HG02759 (cell line): ENCODE results near the gene NPL.
A peak's percentile ranks its signal among the peaks of the same experiment; 100 is the strongest.

Experiments used
- ATAC-seq: cut with Tn5 transposase; IDR thresholded peaks from one replicate; pipeline ENCODE4 v1.9.1; 2021; ENCODE audit warnings: mild to moderate bottlenecking, moderate library complexity; ENCODE audit not compliant: unreplicated experiment

The NPL gene

GRCh38 chr1:182789138-182790076 lies at the start of gene NPL:
TSS of gene NPL (plus strand) at chr1:182789773. CDS start at chr1:182794372, 4,599 bp downstream.
- ATAC-seq, result peak; percentile 96

DNA sequence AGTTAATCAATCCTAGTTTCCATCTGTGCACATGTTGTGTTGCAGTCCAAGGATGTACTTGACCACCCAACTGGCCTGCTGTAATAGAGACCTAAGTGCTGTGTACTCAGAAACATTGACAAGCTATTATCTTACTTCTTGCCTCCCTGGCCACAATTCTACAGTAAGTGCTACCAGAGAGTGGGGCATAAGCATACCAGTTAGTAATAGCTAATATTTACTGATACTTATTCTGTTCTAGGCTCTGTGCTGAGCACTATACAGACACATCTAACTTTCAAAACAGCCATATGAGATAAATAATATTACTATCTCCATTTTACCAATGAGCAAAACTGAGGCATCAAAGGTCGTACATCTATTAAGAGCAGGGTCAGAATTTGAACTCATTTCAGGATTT lies 49.5 kb upstream of the NPL start:
- ATAC-seq, result no peak

DNA sequence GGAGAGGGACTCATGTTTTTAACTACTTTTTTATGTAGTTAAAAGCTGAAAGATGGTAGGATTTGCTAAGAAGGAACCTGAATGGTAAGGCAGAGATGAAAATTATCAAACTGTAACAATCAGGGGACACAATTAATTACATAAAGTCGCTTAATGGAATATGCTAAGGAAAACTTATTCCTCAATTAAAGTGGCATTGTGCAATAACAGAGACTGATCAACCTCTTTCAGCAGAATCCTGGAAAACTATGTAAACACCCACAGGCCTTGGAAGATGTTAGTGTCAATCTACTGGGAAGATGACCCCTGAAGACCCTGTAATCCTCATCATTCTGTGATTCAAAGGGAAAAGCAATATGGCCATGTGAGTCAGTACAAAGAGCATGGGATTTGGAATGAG lies 46.8 kb upstream of the NPL start:
- no peak for ATAC-seq

DNA sequence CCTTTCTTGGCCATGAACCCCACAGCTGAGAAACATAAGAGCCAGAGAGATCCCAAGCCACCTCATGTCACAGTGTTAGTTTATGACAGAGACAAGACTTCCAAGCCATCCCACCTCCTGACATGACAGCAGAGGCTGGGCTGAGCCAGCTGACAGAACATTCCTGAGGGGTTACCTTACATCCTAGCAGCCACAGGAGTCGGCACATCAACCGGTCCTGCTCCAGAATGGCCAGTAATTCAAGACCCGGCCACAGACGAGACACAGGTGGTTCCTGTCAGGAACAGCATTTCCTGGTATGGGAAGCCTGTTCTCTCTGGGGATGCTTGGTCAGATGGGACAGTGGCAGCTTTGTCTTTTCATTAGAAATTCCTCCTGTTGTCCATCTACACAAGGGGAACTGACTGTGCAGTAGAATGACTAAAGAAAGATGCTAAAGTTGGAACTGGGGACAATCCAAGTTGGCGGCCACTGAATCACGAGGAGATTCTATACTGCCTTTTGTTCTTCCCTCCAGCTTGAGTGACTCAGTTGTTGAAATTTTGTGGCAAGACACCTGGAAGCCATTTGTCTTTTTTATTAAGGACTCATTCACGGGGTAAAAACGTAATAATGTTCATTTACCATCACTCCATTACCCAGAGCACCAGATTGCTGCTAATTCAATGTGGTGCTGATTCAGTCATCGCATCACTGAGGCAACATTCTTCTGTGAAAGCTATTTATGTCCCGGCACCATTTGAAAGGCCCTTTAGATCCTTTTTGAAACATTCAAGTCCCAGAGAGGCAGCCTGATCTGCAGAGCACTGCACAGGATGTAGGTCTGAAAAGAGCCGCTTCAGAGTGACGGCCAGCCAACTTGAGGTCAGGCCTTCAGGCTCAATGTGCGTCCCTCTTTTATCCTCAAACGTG lies 37.2 kb upstream of the NPL start:
- no peak for ATAC-seq

DNA sequence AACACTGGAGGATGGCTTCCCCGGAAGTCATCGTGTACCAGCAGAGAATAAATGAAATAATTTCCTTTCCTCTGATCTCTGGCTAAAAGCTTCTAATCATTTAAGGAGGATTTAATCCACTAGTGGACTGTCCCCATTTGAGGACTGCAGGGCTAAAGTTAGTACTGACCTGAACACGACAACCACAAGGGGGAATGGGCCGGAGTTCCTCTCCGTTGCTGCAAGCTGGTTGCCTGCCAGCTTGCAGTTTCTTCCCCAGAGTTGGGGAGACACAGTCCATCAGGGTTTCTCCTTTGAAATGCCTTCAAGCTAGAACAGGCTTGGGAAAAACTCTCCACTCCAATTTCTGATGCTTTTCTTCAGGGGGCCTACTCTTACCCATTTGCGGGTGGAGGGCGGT lies 35.5 kb upstream of the NPL start:
- no peak for ATAC-seq

- no peak for ATAC-seq
Measured at GRCh38 chr1:182754543-182755314, 34.8 kb upstream of the NPL start.

- no peak for ATAC-seq
Measured at GRCh38 chr1:182755632-182756031, 33.9 kb upstream of the NPL start.

DNA sequence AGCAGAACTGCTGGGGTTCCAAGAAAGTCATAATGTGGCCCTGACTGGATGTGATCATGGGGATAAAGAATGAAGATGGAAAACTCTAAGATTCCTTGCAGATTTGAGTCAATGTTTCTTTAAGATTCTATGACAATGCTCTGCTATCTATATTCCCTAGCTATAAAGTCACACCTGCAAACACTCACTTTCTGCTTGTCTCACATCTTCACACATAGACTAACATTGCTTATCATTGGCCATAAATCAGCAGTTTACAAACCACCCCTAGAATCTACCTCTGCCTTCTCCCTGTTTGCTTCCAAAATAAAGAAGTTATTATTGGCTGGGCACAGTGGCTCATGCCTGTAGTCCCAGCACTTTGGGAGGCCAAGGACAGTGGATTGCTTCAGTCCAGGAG lies 33.1 kb upstream of the NPL start:
- ATAC-seq, result no peak

DNA sequence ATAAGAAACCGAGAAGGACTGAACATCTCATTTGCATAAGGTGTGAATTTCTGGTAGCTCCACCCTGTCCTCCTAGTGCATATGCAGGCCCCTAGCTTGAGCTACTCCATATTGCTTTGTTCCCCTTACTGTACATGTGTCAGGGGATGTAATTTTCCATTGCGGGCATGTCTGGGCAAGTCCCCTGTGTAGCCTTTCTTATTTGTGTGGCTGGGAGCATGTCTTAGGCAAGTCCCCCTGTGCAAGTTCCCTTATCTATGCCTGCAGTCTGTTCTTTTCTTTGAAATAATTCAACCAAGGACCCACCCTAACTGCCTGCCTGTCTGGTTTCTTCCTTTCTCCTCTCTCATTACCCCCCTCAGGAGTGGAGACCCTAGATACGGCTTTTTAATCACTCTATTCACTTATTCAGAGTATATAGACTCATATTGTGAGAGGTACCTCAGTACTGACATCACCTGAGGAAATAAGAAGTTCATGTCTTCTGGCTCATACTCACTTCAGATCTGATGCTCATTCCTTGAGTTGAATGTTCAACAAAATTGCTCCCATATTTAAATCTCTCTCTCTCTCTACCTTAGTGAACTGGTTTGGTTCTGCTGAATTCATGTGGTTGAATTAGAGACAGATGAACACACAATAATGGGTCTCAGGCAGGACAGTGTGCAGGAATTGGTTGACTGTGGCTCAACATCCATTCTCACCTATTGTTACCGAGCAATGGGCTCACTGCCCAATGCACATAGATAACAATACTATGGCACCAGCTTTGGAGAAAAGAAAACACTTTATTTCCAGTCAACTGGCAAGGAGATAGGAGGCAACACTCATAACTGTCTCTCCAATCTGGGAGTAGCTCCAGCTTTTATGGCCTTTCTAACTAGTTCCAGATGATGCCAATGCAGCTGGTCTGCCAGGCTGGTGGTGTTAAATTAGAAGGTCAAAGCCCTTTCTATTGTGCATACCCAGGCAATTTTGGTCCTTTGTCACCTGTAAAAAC lies 27.9 kb upstream of the NPL start:
- ATAC-seq, result no peak

DNA sequence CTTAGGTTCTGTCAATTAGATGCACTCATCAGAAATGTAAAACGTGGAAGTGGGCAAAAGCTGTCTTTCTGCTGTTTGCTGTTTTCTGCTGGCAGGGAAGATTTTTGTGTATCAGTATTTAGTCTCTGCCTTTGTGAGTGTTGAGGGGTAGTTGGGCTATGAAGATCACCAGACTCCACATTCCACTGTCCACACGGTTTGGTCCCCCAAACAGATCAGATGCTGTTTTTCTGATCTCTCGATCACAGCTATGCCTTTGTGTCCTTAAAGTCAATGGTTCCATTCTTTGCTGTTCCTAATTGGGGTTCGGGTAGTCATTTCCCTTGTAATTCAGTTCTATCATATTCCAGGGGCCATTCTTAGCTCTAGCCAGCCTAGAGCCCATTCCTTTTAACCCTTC lies 27.0 kb upstream of the NPL start:
- no peak for ATAC-seq

DNA sequence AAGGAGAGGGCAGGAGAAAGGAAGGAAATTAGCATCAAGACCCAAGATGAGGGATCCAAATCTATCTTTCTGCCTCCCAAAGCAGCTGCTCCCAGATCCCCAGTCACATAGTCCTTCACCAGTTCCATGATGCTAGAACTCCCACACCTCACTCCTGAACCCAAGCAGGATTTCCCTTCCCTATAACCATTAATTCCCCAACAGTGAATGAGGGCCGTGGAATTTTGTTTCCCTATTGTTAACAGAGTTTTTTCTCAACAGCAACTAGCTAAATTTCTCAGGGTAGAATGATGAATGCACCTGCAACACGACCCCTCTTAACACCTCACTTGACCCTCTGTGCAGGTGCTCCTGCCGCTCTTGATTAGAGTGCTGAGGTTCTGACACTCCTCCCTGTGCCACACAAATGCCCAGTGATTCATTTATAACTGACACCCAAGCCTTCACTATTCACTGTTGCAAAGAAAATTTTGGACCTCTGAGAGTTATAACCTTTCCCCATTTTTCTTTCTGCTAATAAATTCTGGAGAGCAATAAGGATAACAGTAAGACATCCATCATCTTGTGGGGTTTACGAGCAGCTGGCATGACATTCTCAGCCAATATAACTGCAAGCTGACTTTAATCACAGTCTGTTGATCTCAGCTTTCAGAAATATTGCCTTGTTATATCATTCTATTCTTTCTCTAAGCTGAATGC lies 25.4 kb upstream of the NPL start:
- ATAC-seq, result no peak

- no peak for ATAC-seq
Measured at GRCh38 chr1:182765391-182765790, 24.2 kb upstream of the NPL start.

DNA sequence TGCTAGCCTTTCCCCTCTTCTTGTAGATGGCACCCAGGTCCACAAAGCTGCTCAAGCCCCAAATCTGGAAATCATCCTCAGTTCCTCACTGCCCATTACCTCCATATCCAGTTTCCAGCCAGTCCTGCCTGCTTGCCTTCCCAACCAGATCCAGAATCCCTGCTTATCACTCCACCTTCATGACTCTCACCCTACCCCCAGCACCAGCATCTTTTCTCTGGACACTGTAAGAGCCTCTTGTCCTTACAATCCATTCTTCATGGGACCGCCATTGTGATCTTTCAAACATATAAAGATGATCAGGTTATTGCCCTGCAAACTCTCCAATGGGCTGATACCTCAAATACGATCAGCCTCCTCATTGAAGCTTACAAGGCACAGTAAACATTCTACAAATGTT lies 23.5 kb upstream of the NPL start:
- no peak for ATAC-seq

DNA sequence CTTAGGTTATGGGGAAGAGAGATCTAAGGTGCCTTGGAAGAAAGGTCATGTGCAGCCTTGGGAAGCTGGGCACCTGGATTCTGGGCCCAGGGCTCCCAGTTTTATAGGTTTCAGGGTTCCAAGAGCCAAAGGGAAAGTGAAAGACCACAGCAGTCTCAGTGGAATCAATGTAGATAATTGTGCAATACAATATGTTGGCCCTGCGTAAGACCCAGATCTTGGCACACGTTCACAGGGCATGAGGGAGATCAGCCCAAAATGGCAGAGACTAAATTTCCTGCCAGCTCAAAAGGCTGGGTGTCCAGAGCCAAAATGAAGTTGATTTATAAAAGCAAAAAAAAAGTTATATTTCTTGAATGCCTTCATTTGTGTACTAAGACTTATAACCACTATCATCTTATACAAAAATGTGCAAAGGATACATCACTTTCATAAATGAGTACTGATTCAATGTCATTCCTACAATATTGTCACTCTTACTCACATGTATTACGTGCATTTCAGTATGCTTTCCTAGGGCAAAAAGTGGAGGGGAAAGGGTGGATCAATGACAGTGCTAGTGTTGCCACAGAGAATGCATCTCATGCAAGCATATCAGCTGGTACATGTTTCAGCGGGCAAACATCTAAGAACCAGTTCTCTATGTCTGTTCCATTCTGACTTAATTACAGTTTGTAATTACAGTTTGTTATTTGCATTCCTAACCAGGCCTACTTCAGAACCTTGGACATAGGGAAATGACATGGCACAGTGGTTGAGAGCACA lies 22.5 kb upstream of the NPL start:
- no peak for ATAC-seq

DNA sequence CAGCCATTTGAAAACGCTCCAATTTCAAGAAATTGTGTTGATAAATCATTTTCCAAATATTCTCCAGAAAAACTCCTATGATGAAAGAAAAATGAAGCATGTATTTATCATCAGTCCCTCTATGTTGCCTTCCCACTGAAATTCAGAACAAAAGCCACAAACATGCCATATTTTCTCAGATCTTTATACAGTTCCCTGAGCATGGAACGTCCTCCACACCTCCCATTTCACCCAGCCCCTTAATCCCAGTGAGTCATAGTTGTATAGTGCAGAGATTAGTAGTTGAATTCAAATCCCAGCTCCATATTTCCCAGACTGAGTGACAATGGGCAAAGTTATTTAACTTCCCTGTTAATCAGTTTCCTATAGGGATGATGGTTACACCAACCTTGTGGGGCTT lies 20.6 kb upstream of the NPL start:
- ATAC-seq, result no peak

DNA sequence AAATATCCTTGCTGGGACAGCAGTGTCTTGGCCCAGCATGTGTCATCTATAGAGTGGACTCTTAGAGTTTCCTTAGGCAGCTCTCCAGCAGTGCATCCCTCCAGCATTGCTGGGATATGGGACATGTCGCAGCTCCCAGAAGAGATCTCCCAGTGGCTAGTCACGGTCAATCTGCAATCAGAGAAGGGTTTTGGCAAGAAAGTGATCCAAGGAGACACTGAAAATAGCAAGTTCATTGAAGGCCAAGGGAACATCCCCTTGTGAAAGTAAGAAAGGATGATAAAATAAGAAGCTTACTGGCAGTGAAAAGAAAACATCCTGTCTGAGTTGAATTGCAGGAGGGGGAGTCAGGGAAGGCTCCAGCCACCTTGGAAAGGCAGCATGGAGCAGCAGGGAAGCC lies 19.3 kb upstream of the NPL start:
- ATAC-seq, result no peak

GRCh38 chr1:182771187-182771984 lies 18.2 kb upstream of the NPL start:
- ATAC-seq, result no peak

DNA sequence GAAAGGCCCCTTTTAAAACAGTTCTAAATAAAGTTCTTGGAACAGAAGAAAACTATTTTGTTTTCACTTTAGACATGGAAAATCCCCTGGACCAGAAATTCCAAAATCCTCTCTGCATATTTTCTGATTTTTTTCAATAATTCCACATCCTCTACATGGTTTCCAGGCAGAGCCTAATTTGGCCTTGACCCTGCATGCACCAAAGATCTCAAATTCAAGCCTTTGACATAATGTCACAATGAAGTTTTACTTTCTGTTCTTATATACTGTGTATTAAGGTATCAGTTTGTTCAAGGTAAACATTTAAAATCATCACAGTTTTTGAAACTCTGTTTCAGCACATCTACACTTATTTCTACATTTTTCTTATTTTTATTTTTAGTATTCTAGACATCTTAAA lies 12.2 kb upstream of the NPL start:
- no peak for ATAC-seq
